GM18873 (cell line): ENCODE results near the gene SKI.

ENCODE experiments used
- ATAC-seq: cut with Tn5 transposase; IDR thresholded peaks from one replicate; pipeline ENCODE4 v1.9.1; 2021; ENCODE audit warnings: mild to moderate bottlenecking, moderate library complexity, moderate number of reproducible peaks; ENCODE audit not compliant: unreplicated experiment, low FRiP score

SKI gene

GRCh38 chr1:2345297-2346075 is 117.4 kb downstream of the SKI start:
- no peak for ATAC-seq

- ATAC-seq: no peak
These were observed 118.7 kb downstream of the SKI start for GRCh38 chr1:2346691-2347408.

GRCh38 chr1:2347409-2347785 is 119.3 kb downstream of the SKI start:
- no peak for ATAC-seq

- ATAC-seq: no peak
These were observed 119.8 kb downstream of the SKI start for GRCh38 chr1:2347896-2348295.

- no peak for ATAC-seq
These were observed 120.5 kb downstream of the SKI start for GRCh38 chr1:2348346-2349325.

- ATAC-seq: no peak
These were observed 121.7 kb downstream of the SKI start for GRCh38 chr1:2349806-2350205.

- ATAC-seq: no peak
These were observed 122.4 kb downstream of the SKI start for GRCh38 chr1:2350501-2350900.

- no peak for ATAC-seq
These were observed 123.0 kb downstream of the SKI start for GRCh38 chr1:2350911-2351655.

- ATAC-seq: no peak
These were observed 123.6 kb downstream of the SKI start for GRCh38 chr1:2351723-2352122.

- no peak for ATAC-seq
These were observed 124.3 kb downstream of the SKI start for GRCh38 chr1:2352341-2352896.

- no peak for ATAC-seq
These were observed 124.9 kb downstream of the SKI start for GRCh38 chr1:2352897-2353550.

GRCh38 chr1:2353551-2354438 is 125.7 kb downstream of the SKI start:
- ATAC-seq: no peak

- no peak for ATAC-seq
These were observed 126.6 kb downstream of the SKI start for GRCh38 chr1:2354511-2355372.

- no peak for ATAC-seq
These were observed 127.5 kb downstream of the SKI start for GRCh38 chr1:2355373-2356261.

GRCh38 chr1:2356401-2356800 is 128.3 kb downstream of the SKI start:
- no peak for ATAC-seq
